H9 (cell line): ENCODE measurements around the gene NLRP13. TPM values are rescaled to one million over a fixed set of nuclear protein-coding genes. Genes with fewer than 3 reads are reported as not detected.

Source experiments
- DNase-seq: peaks from one replicate; pipeline ENCODE4 v3.0.0-alpha.2; 2017
- H2AFZ ChIP-seq: one replicate; pipeline ENCODE4 v1.6.1; 2013; ENCODE audit warnings: mild to moderate bottlenecking, low read length, control low read depth, moderate library complexity
- H2AK5ac ChIP-seq: 2 replicates; pipeline ENCODE4 v1.6.1; 2013; ENCODE audit warnings: low read length, control low read depth, mixed read lengths; ENCODE audit not compliant: insufficient read length
- H2BK120ac ChIP-seq: one replicate; pipeline ENCODE4 v1.6.1; 2013; ENCODE audit warnings: low read depth, mild to moderate bottlenecking, low read length, control low read depth, inconsistent platforms; ENCODE audit not compliant: poor library complexity, severe bottlenecking
- H2BK12ac ChIP-seq: 2 replicates; pipeline ENCODE4 v1.6.1; 2013; ENCODE audit warnings: low read length, control low read depth, mixed read lengths, low read depth; ENCODE audit not compliant: insufficient read length
- H2BK15ac ChIP-seq: 2 replicates; pipeline ENCODE4 v1.6.1; 2013; ENCODE audit warnings: low read depth, low read length, control low read depth
- H2BK20ac ChIP-seq: one replicate; pipeline ENCODE4 v1.6.1; 2013; ENCODE audit warnings: low read depth, mild to moderate bottlenecking, low read length, control low read depth, inconsistent platforms; ENCODE audit not compliant: poor library complexity, severe bottlenecking
- H2BK5ac ChIP-seq: 2 replicates; pipeline ENCODE4 v1.6.1; 2013; ENCODE audit warnings: low read length, control low read depth, mixed read lengths; ENCODE audit not compliant: insufficient read length
- H3K14ac ChIP-seq: 2 replicates; pipeline ENCODE4 v1.6.1; 2013; ENCODE audit warnings: low read length, control low read depth; ENCODE audit not compliant: insufficient read depth
- H3K18ac ChIP-seq: 2 replicates; pipeline ENCODE4 v1.6.1; 2013; ENCODE audit warnings: low read depth, mild to moderate bottlenecking, mixed read lengths, low read length, control low read depth; ENCODE audit not compliant: insufficient read length
- H3K23ac ChIP-seq: 2 replicates; pipeline ENCODE4 v1.6.1; 2013; ENCODE audit warnings: low read length, control low read depth, mixed read lengths, low read depth; ENCODE audit not compliant: insufficient read length
- H3K23me2 ChIP-seq: 2 replicates; pipeline ENCODE4 v1.6.1; 2013; ENCODE audit warnings: low read depth, mild to moderate bottlenecking, mixed read lengths, low read length, control low read depth; ENCODE audit not compliant: insufficient read length, poor library complexity, severe bottlenecking
- H3K27ac ChIP-seq: 2 replicates; pipeline ENCODE4 v1.5.1; 2013; ENCODE audit warnings: low read length, control low read depth, mixed read lengths, low read depth; ENCODE audit not compliant: insufficient read length
- H3K27me3 ChIP-seq: 2 replicates; pipeline ENCODE4 v1.6.1; 2013; ENCODE audit warnings: low read length, control low read depth, inconsistent platforms; ENCODE audit not compliant: insufficient read depth
- H3K4ac ChIP-seq: 2 replicates; pipeline ENCODE4 v1.6.1; 2013; ENCODE audit warnings: low read depth, mild to moderate bottlenecking, control low read depth, inconsistent platforms, low read length, moderate library complexity
- H3K4me1 ChIP-seq: 2 replicates; pipeline ENCODE4 v1.6.1; 2013; ENCODE audit warnings: low read length, control low read depth, inconsistent platforms; ENCODE audit not compliant: insufficient read depth
- H3K4me2 ChIP-seq: 2 replicates; pipeline ENCODE4 v1.6.1; 2013; ENCODE audit warnings: low read length, control low read depth, mixed read lengths; ENCODE audit not compliant: insufficient read length, insufficient read depth
- H3K56ac ChIP-seq: 2 replicates; pipeline ENCODE4 v1.6.1; 2013; ENCODE audit warnings: low read depth, mild to moderate bottlenecking, mixed read lengths, low read length, control low read depth; ENCODE audit not compliant: insufficient read length
- H3K79me1 ChIP-seq: 2 replicates; pipeline ENCODE4 v1.6.1; 2013; ENCODE audit warnings: low read depth, mild to moderate bottlenecking, moderate library complexity, low read length, control low read depth, inconsistent platforms; ENCODE audit not compliant: insufficient read depth, poor library complexity, severe bottlenecking
- H3K79me2 ChIP-seq: 2 replicates; pipeline ENCODE4 v1.6.1; 2013; ENCODE audit warnings: low read length, control low read depth, inconsistent platforms; ENCODE audit not compliant: insufficient read depth
- H3K9ac ChIP-seq: 2 replicates; pipeline ENCODE4 v1.6.1; 2013; ENCODE audit warnings: low read length, control low read depth, mixed read lengths; ENCODE audit not compliant: insufficient read length; ENCODE audit errors: extremely low read depth
- H3K9me3 ChIP-seq: one replicate; pipeline ENCODE4 v1.6.1; 2013; ENCODE audit warnings: low read depth, low read length, inconsistent platforms; ENCODE audit not compliant: control insufficient read depth
- H3T11ph ChIP-seq: one replicate; pipeline ENCODE4 v1.6.1; 2013; ENCODE audit warnings: mild to moderate bottlenecking, low read length, control low read depth, inconsistent platforms
- H4K20me1 ChIP-seq: one replicate; pipeline ENCODE4 v1.6.1; 2013; ENCODE audit not compliant: control insufficient read depth, insufficient read length, insufficient read depth
- H4K5ac ChIP-seq: 2 replicates; pipeline ENCODE4 v1.6.1; 2013; ENCODE audit warnings: low read depth, mild to moderate bottlenecking, mixed read lengths, low read length, control low read depth; ENCODE audit not compliant: insufficient read length
- H4K8ac ChIP-seq: replicated peaks from 2 replicates; pipeline ENCODE4 v1.6.1; 2013; ENCODE audit warnings: low read length, control low read depth, mixed read lengths, low read depth; ENCODE audit not compliant: insufficient read length
- H4K91ac ChIP-seq: 2 replicates; pipeline ENCODE4 v1.6.1; 2013; ENCODE audit warnings: low read depth, mild to moderate bottlenecking, moderate library complexity, mixed read lengths, low read length, control low read depth; ENCODE audit not compliant: insufficient read length
- H3K27ac Mint-ChIP-seq, 3 experiments: 2 replicates in 2 of 3; 3 replicates in 1 of 3; pipeline ENCODE4 v1.8.0; 2020 to 2021; ENCODE audit warnings: mixed read lengths in 3 of 3, mild to moderate bottlenecking in 1 of 3, moderate library complexity in 1 of 3
- H3K27me3 Mint-ChIP-seq: 2 replicates; pipeline ENCODE4 v1.8.0; 2021; ENCODE audit warnings: low read depth, mild to moderate bottlenecking, moderate library complexity, mixed read lengths
- H3K36me3 Mint-ChIP-seq, 3 experiments: 2 replicates in 2 of 3; 3 replicates in 1 of 3; pipeline ENCODE4 v1.8.0; 2020 to 2021; ENCODE audit warnings: low read depth in 3 of 3, mixed read lengths in 3 of 3; ENCODE audit not compliant: insufficient read depth in 1 of 3
- H3K4me1 Mint-ChIP-seq, 2 experiments: 2 replicates each; pipeline ENCODE4 v1.8.0; 2020; ENCODE audit warnings: mixed read lengths in 2 of 2
- H3K4me3 Mint-ChIP-seq, 2 experiments: 2 replicates in 1 of 2; 3 replicates in 1 of 2; pipeline ENCODE4 v1.8.0; 2020 to 2021; ENCODE audit warnings: mild to moderate bottlenecking in 2 of 2, mixed read lengths in 2 of 2, moderate library complexity in 1 of 2
- H3K9me3 Mint-ChIP-seq, 2 experiments: 2 replicates in 1 of 2; 3 replicates in 1 of 2; pipeline ENCODE4 v1.8.0; 2020; ENCODE audit warnings: mild to moderate bottlenecking in 2 of 2, mixed read lengths in 2 of 2, moderate library complexity in 1 of 2
- WGBS: extraction: QIAGEN DNeasy Blood & Tissue Kit; methylation state at CpG from one replicate; pipeline ENCODE4 v1.1.7; 2013; ENCODE audit warnings: missing lambda C conversion rate, low lambda C conversion rate, mixed read lengths; ENCODE audit not compliant: insufficient read length; ENCODE audit errors: extremely low coverage; 5-methylcytosine and 5-hydroxymethylcytosine counted together
- total RNA-seq: library from RNA; stranded (reverse); gene quantifications from 2 replicates; pipeline ENCODE4 v1.2.1, GENCODE V29; 2021
- TF ChIP-seq, protein P1 (sequence below): fragments of 200-600 bp; sonication (generic); conservative IDR thresholded peaks from 3 replicates; pipeline ENCODE4 v1.8.0; 2021; ENCODE audit warnings: antibody characterized with exemption, mild to moderate bottlenecking

The NLRP13 gene
- total RNA-seq, 1 experiment from 2014 or later: not detected

DNA sequence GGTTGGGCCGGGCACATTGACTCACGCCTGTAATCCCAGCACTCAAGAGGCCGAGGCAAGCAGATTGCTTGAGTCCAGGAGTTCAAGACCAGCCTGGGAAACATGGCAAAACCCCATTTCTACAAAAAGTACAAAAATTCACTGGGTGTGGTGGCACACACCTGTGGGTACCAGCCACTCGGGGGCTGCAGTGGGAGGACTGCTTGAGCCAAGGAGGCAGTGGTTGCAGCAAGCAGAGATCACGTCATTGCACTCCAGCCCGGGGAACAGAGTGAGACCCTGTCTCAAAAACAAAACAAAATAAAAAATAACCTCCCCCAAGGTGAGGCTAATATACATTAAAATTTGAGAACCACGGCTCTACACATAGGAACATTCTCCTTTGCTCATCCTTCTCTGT, 24.9 kb downstream of the NLRP13 start:
- Histone ChIP-seq H4K20me1 (no peaks in the 10 kb centered on the region), H3T11ph (no peak overlapping the region), H4K91ac (no peak overlapping the region), H4K5ac (no peak overlapping the region), H3K27ac (no peak overlapping the region), H2BK15ac (no peak overlapping the region), H3K4ac (no peak overlapping the region), H3K23ac (no peak overlapping the region), H2BK20ac (no peak overlapping the region), H3K9me3 (peaks cover 94% of the 10 kb centered on the region), H2BK120ac (no peak overlapping the region), H3K18ac (no peak overlapping the region), H3K79me2 (no peaks in the 10 kb centered on the region), H2BK5ac (no peak overlapping the region), H3K14ac (no peak overlapping the region), H3K23me2 (no peaks in the 10 kb centered on the region), H3K4me1 (no peaks in the 10 kb centered on the region), H3K27me3 (no peaks in the 10 kb centered on the region), H3K9ac (no peak overlapping the region), H3K4me2 (no peak overlapping the region), H3K56ac (no peak overlapping the region), H2AK5ac (no peak overlapping the region), H2AFZ (no peak overlapping the region), H3K79me1 (no peaks in the 10 kb centered on the region), H2BK12ac (no peak overlapping the region), H4K8ac (no peak overlapping the region)
- no peak for DNase-seq
- Mint-ChIP-seq H3K9me3 (peaks cover 86 to 93% of the 10 kb centered on the region in 2 experiments), H3K36me3 (peaks cover 3 to 21% (median 6%) of the 10 kb centered on the region in 3 experiments; a peak in 5 of 7 replicates), H3K4me3 (no peak overlapping the region), H3K27ac (no peak overlapping the region), H3K4me1 (no peaks in the 10 kb centered on the region), H3K27me3 (no peaks in the 10 kb centered on the region; the same call in none of the 2 replicates)
- WGBS: no CpG with 5 or more reads among the region's 7 CpGs
- TF ChIP-seq, protein P1, sequence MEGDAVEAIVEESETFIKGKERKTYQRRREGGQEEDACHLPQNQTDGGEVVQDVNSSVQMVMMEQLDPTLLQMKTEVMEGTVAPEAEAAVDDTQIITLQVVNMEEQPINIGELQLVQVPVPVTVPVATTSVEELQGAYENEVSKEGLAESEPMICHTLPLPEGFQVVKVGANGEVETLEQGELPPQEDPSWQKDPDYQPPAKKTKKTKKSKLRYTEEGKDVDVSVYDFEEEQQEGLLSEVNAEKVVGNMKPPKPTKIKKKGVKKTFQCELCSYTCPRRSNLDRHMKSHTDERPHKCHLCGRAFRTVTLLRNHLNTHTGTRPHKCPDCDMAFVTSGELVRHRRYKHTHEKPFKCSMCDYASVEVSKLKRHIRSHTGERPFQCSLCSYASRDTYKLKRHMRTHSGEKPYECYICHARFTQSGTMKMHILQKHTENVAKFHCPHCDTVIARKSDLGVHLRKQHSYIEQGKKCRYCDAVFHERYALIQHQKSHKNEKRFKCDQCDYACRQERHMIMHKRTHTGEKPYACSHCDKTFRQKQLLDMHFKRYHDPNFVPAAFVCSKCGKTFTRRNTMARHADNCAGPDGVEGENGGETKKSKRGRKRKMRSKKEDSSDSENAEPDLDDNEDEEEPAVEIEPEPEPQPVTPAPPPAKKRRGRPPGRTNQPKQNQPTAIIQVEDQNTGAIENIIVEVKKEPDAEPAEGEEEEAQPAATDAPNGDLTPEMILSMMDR: no peak
